WI38 (cell line): ENCODE measurements around the gene CST9.
A peak's percentile ranks its signal among the peaks of the same experiment; 100 is the strongest.
"Not testable (repeated sequence)": the region's sequence is repeated elsewhere in the genome, so short reads cannot be mapped to it uniquely, and the experiment has no call there.

Experiments
- H3K4me3 ChIP-seq: 2 replicates; pipeline ENCODE4 v1.5.1; 2011; ENCODE audit warnings: low read depth, mild to moderate bottlenecking, control low read depth, low read length
- TF ChIP-seq, protein P1 (sequence below): IDR thresholded peaks from 2 replicates; pipeline ENCODE4 v1.5.1; 2012; ENCODE audit warnings: low read depth, mild to moderate bottlenecking, control low read depth, low read length

Gene CST9

DNA sequence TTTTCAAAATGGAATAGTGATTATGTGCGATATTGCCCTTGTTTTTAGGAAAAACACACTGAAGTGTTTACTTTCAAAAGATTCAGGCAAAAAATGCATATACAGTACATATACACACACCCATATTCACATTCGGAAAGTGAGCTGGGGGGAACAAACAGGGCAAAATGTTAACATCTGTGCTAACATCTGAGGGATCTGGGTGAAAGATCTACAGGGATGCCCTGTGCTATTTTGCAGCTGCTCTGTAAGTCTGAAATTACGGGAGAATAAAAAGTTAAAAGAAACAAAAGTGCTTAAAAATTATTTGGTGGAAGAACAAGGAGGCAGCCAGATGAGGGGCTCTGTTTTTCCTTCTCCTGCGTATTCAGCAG is 31.2 kb upstream of the CST9 start:
- TF ChIP-seq, protein P1, sequence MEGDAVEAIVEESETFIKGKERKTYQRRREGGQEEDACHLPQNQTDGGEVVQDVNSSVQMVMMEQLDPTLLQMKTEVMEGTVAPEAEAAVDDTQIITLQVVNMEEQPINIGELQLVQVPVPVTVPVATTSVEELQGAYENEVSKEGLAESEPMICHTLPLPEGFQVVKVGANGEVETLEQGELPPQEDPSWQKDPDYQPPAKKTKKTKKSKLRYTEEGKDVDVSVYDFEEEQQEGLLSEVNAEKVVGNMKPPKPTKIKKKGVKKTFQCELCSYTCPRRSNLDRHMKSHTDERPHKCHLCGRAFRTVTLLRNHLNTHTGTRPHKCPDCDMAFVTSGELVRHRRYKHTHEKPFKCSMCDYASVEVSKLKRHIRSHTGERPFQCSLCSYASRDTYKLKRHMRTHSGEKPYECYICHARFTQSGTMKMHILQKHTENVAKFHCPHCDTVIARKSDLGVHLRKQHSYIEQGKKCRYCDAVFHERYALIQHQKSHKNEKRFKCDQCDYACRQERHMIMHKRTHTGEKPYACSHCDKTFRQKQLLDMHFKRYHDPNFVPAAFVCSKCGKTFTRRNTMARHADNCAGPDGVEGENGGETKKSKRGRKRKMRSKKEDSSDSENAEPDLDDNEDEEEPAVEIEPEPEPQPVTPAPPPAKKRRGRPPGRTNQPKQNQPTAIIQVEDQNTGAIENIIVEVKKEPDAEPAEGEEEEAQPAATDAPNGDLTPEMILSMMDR = no peak
- H3K4me3 ChIP-seq = peak overlapping the region; percentile 87

DNA sequence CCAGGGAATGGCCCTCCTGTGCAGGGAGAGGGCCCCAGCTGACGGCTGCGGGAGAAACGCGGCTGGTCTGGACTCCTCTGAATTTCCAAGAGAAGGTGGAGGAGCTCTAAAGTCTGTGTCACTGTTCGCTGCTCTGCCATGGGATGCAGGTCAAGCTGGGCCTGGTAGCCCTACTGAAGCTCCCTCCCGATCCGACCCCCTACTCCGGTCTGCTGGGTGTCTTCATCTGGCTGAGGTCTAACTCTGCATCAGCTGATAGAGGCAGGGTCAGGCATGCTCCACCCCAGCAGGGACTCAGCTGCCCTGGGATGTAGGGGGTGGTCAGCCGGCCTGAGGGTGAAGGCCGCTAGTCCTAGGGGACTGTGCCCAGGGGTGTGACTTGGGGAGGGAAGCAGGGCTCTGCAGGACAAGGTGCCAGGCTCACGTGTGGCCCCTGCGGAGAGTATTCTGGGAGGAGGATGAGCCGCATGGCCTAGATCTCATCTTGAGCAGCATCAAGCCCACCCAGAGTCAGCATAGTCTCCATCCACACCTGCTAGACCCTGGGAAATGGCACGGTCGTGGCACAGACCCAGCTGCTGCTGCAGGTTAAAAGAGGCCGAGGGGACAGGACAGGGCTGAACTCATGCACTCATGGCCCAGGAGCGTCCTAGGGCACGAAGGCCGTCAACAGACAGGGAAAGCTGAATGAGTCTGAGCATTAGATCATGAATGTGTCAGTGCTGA is 30.6 kb upstream of the CST9 start:
- TF ChIP-seq, protein P1 = no peak
- peak overlapping the region; percentile 87 for H3K4me3 ChIP-seq

DNA sequence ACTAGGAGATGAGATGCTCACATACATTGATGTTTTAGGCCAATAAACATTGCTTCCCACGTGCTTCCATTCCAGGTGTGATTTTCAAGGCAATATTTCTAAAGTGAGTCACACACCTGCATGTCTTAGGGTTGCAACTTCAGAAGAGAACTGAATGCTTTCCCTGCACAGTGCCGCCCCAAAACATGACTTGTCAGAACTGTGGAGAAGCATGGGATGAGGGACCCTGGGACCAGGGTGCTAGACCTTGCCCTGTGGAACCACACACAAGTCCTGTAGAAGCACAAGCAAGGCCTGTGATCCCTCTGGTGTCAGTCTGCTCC is 30.0 kb upstream of the CST9 start:
- H3K4me3 ChIP-seq = not testable (repeated sequence)

DNA sequence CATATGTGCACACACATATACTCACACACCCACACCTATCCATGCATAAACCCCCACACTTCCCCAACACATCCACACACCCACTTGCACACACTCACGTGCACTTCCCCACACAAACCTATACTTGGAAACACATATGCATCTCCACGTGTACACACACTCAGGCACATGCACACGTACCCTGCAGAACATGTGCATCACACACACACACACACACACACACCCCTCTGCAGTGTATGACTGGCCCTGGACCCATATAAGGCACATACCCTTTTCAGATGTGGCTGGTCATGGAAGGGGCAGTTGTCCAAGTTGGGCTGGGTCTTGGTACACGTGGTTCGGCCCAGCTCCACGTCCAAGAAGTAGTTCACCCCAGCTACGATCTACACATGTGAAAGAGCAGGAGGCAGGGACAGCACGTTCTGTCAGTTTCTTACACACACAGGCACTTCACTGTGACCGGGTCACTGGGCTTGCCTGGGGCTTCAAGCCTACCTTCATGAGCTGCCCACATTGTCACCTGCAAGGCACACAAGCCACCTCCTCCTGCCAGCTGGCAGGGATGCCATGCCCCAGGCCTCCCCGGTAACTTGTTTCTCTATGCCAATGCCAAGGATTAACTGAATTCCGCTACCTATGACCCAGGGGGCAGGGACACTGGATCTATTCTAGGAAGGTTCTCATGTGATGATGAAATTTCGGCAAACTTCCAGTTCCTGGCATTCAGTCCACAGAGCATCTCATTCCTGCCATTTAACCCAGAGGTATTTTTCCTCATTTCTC is 29.5 kb upstream of the CST9 start:
- no peak overlapping the region for H3K4me3 ChIP-seq
- TF ChIP-seq, protein P1 = no peak

DNA sequence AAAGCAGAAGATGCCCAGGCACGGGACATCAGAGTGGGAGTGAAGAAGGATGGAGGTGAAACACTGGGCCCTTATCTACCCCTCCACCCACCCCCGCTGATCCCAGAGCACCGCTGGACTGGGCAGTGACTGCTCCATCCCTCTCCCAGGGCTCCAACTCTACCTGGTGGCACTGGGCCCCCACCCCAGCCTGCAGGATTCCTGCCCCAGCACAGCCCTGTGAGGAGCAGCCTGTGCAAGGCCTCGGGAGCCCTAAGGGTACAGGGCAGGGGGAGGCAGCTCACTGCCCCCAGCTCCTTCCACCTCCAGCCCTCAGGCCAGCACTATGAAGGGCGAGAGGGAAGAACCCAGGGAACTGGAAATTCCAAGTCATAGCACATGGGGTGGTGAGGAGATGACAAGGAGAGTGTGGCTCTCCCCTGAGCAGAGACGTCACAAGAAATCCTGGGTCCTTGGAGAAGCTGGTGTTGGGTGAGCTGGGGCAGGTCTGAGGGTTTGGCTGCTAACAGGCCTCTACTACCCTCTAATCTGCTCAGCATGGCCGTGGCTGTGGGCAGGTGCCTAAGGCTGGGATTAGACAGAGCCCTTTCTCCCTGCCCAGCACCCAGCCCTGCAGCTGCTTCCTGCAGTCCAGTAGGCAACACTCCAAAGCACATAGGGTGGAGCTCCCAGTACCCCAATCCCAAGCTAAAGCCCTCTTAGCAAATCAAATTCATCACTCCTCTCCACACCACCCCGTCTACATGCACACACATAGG is 28.5 kb upstream of the CST9 start:
- TF ChIP-seq, protein P1 = no peak
- no peak overlapping the region for H3K4me3 ChIP-seq

DNA sequence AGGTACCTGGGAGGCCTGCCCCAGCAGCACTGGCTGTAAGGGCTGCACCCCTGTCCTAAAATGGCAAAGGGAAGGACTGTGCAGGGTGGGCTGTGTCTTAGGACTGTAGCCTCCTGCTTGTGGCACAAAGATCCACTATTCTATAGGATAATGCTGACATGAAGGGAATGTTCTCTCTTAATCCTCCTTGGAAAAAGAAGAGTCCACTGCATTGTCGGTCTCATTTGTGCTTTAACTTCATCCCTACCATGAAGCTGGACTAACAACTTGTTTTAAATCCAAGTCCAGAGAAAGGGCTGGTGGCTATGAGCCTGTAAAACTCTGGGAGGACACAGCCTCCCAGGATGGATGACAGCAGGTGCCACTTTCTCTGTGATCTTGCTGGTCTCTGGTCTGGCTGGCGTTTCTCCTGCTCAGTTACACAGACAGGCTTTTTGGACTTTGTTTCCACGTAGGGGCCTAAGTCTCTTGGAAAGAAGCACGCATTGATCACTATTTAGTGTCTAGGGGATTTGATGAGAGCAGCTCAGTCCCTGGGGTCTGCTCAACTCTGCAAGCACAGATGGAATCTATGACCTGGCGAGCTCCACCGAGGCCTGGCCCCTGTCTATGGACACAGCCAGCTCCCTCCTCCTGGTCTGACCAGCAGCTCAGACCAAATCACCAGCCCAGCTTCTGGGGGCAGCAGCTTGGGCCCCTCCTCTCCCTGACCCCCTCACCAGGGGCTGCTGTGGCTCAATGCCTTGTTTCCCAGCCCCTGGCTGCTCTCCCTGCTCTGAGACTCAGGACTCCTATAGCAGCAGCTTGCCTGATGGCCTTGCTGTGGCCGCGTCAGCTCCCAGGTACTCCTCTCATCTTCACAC is 27.2 kb upstream of the CST9 start:
- TF ChIP-seq, protein P1 = no peak
- H3K4me3 ChIP-seq = no peak overlapping the region

DNA sequence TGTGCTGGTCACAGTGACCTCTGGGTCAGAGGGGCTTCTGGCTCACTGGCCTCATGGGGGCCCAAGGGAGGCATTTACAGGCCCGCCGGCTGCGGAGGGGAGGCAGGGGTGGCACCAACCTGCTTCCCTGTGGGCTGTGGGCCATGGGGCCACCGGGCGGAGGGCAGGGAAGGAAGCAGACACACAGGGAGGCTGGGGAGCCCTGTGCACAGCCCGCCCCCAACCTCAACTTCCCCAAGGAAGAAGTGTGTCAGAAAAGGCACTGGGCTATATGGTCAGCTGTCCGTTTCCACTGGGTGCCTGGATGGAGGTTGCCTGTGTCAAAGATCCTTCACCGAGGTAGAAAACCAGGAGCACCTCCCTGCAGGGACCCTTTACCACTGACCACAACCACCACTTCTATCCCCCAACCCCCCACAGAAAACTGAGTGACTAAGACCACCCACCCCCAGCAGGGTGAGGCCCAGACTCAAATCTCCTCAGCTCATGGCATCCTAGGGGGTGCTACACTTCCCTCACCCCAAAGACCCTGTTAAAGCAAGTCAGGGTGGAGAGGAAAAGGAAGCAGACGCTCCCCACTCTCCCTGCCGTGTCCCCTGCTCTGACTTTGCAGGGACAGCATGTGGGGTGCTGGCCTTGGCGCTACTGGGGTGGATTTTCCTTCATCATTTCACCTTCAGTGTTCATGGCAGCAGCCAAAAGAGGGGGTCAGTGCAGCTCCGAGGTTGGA is 26.4 kb upstream of the CST9 start:
- no peak overlapping the region for H3K4me3 ChIP-seq
- TF ChIP-seq, protein P1 = no peak
